ENCODE data around the gene HS6ST1.

- TF ChIP-seq, protein P1, sequence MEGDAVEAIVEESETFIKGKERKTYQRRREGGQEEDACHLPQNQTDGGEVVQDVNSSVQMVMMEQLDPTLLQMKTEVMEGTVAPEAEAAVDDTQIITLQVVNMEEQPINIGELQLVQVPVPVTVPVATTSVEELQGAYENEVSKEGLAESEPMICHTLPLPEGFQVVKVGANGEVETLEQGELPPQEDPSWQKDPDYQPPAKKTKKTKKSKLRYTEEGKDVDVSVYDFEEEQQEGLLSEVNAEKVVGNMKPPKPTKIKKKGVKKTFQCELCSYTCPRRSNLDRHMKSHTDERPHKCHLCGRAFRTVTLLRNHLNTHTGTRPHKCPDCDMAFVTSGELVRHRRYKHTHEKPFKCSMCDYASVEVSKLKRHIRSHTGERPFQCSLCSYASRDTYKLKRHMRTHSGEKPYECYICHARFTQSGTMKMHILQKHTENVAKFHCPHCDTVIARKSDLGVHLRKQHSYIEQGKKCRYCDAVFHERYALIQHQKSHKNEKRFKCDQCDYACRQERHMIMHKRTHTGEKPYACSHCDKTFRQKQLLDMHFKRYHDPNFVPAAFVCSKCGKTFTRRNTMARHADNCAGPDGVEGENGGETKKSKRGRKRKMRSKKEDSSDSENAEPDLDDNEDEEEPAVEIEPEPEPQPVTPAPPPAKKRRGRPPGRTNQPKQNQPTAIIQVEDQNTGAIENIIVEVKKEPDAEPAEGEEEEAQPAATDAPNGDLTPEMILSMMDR (IDR thresholded peaks at IDR 0.05; ENCODE audit: borderline replicate concordance, extremely low read depth, low read length, poor library complexity, severe bottlenecking), result no peak
- TF ChIP-seq EZH2 (IDR thresholded peaks at IDR 0.05; ENCODE audit: borderline replicate concordance, low read depth, low read length, severe bottlenecking), result no peak
These were observed 45.8 kb downstream of the HS6ST1 start for GRCh38 chr2:128272601-128273468.
